Measurements from ENCODE around the gene RYR3.

DNA sequence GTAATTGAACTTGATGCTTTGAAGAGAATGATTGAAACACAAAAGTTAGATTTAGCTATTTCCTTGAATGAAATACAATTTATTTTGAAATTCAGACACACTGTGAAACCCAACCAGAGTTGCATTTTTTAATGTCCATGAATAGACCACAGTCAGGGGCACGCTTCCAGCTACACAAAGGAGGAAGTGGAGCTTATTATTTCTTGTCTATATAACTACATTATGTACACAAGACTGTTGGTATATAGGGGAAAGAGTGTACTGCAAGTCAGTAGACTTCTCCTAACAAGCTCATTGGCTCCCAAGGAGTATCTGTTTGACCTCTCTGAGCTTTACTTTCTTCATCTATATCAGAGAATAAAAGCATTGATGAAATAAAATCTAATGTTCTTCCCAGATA is 326.2 kb downstream of the RYR3 start:
- TF ChIP-seq, protein P1, sequence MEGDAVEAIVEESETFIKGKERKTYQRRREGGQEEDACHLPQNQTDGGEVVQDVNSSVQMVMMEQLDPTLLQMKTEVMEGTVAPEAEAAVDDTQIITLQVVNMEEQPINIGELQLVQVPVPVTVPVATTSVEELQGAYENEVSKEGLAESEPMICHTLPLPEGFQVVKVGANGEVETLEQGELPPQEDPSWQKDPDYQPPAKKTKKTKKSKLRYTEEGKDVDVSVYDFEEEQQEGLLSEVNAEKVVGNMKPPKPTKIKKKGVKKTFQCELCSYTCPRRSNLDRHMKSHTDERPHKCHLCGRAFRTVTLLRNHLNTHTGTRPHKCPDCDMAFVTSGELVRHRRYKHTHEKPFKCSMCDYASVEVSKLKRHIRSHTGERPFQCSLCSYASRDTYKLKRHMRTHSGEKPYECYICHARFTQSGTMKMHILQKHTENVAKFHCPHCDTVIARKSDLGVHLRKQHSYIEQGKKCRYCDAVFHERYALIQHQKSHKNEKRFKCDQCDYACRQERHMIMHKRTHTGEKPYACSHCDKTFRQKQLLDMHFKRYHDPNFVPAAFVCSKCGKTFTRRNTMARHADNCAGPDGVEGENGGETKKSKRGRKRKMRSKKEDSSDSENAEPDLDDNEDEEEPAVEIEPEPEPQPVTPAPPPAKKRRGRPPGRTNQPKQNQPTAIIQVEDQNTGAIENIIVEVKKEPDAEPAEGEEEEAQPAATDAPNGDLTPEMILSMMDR (tag by site-specific recombination; IDR thresholded peaks at IDR 0.05), result no peak
- no peak for TF ChIP-seq MYNN (tag by site-specific recombination; IDR thresholded peaks at IDR 0.05; ENCODE audit: borderline replicate concordance)
- TF ChIP-seq ZNF777 (tag by site-specific recombination; IDR thresholded peaks at IDR 0.05; ENCODE audit: borderline replicate concordance), result no peak
- TF ChIP-seq, protein P2, sequence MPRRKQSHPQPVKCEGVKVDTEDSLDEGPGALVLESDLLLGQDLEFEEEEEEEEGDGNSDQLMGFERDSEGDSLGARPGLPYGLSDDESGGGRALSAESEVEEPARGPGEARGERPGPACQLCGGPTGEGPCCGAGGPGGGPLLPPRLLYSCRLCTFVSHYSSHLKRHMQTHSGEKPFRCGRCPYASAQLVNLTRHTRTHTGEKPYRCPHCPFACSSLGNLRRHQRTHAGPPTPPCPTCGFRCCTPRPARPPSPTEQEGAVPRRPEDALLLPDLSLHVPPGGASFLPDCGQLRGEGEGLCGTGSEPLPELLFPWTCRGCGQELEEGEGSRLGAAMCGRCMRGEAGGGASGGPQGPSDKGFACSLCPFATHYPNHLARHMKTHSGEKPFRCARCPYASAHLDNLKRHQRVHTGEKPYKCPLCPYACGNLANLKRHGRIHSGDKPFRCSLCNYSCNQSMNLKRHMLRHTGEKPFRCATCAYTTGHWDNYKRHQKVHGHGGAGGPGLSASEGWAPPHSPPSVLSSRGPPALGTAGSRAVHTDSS (tag by site-specific recombination; IDR thresholded peaks at IDR 0.05), result no peak

Data from HEK293 (cell line).